ENCODE results near the gene KBTBD12. TPM values are rescaled to one million over a fixed set of nuclear protein-coding genes. Genes with fewer than 3 reads are reported as not detected.

KBTBD12 gene
- total RNA-seq, 1 donor from 2014 or later = 0.29 TPM

DNA sequence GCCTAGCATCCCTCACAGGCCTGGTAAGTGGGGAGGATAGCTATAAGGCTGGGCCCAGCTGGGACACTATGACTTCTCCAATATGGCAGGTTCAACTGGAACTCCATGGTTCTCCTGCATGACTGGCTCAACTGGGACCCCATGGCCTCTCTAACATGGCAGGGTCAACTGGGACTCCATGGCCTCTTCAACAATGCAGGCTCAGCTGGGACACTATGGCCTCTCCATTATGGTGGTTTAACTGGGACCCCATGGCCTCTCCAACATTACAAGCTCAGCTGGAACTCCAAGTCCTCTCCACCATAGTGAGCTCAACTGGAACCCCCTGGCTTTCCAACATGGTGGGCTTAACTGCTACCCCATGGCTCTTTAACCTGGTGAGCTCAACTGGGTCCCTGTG lies 79.0 kb downstream of the KBTBD12 start:
- H3K27me3 Mint-ChIP-seq = peaks cover 2% of the 10 kb centered on the region

DNA sequence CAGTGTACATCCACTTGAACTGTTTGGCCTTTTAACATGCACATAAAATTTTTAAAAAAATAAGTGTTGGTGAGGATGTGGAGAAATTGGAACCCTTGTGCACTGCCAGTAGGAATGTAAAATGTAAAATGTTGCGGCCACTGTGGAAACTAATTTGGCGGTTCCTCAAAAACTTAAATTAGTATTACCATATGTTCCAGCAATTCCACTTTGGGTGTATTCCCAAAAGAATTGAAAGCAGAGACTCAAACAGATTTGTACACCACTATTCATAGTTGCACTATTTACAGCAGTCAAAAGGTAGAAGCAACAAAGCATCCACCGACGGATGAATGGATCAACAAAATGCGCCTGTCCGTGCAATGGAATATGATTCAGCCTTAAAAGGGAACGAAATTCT lies 82.0 kb downstream of the KBTBD12 start:
- no peaks in the 10 kb centered on the region for H3K36me3 Mint-ChIP-seq (ENCODE audit: insufficient read depth)
- H3K27me3 Mint-ChIP-seq = peaks cover 10% of the 10 kb centered on the region
- no peak for DNase-seq (ENCODE audit: low spot score, unreplicated experiment)
- peaks cover 6% of the 10 kb centered on the region for H3K9me3 Mint-ChIP-seq (ENCODE audit: low read depth)
- H3K4me1 Mint-ChIP-seq (ENCODE audit: low read depth) = peaks cover 11% of the 10 kb centered on the region
- H3K4me3 Mint-ChIP-seq (ENCODE audit: low read depth) = no peak overlapping the region
- no peak overlapping the region for H3K27ac Mint-ChIP-seq
- TF ChIP-seq, protein P1, sequence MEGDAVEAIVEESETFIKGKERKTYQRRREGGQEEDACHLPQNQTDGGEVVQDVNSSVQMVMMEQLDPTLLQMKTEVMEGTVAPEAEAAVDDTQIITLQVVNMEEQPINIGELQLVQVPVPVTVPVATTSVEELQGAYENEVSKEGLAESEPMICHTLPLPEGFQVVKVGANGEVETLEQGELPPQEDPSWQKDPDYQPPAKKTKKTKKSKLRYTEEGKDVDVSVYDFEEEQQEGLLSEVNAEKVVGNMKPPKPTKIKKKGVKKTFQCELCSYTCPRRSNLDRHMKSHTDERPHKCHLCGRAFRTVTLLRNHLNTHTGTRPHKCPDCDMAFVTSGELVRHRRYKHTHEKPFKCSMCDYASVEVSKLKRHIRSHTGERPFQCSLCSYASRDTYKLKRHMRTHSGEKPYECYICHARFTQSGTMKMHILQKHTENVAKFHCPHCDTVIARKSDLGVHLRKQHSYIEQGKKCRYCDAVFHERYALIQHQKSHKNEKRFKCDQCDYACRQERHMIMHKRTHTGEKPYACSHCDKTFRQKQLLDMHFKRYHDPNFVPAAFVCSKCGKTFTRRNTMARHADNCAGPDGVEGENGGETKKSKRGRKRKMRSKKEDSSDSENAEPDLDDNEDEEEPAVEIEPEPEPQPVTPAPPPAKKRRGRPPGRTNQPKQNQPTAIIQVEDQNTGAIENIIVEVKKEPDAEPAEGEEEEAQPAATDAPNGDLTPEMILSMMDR (IDR thresholded peaks at IDR 0.05; ENCODE audit: unreplicated experiment) = no peak

More for the DNA sequence above, 79.0 kb downstream of the KBTBD12 start:
- no peaks in the 10 kb centered on the region for H3K36me3 Mint-ChIP-seq (ENCODE audit: insufficient read depth)
- no peaks in the 10 kb centered on the region for H3K9me3 Mint-ChIP-seq (ENCODE audit: low read depth)
- TF ChIP-seq, protein P1 (IDR thresholded peaks at IDR 0.05; ENCODE audit: unreplicated experiment) = no peak
- DNase-seq (ENCODE audit: low spot score, unreplicated experiment) = no peak
- H3K4me1 Mint-ChIP-seq (ENCODE audit: low read depth) = peaks cover 9% of the 10 kb centered on the region
- H3K27ac Mint-ChIP-seq = no peak overlapping the region
- H3K4me3 Mint-ChIP-seq (ENCODE audit: low read depth) = no peak overlapping the region

DNA sequence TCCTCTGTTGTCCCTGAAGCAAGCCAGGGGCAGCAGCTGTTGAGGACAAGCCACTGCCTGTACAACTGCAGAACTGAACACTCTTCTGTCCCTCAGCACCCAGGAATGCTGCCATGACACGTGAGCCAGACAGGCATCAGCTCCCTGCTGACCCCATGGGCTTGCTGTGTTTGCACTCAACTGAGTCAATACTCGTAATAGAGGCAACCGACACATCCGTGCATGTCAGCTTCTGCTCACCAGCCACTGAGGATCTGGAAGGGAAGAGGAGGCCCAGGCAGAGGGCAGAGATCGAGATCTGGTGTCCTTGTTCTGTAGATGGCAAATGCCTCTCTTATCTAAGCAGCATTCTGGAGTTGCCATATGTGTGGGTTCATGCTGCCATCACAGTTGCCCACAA lies 82.9 kb downstream of the KBTBD12 start:
- TF ChIP-seq, protein P1 (IDR thresholded peaks at IDR 0.05; ENCODE audit: unreplicated experiment) = no peak
- peaks cover 11% of the 10 kb centered on the region for H3K27me3 Mint-ChIP-seq
- DNase-seq (ENCODE audit: low spot score, unreplicated experiment) = no peak
- H3K4me1 Mint-ChIP-seq (ENCODE audit: low read depth) = peaks cover 11% of the 10 kb centered on the region
- peaks cover 6% of the 10 kb centered on the region for H3K9me3 Mint-ChIP-seq (ENCODE audit: low read depth)
- no peaks in the 10 kb centered on the region for H3K36me3 Mint-ChIP-seq (ENCODE audit: insufficient read depth)
- no peak overlapping the region for H3K4me3 Mint-ChIP-seq (ENCODE audit: low read depth)
- peak overlapping the region; percentile 73 for H3K27ac Mint-ChIP-seq

DNA sequence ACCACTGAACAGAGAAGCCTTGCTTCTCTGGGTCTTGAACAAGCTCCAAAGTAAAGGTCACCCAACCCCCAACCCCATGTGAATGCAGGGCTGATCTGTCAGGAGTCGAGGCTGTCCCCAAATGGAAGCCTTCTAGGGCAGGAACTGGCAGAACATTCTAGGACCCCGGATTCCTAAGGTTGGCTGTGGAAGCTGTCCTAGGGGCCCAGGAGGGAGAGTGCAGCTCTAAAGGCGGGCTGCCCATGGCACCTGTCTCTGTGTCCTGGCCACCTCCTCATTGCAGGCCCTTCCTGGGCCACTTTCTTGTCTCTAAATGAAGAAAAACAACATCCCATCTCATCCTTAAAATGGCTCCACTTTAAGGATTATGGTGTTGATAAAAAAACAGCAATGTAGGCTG lies 83.6 kb downstream of the KBTBD12 start:
- DNase-seq (ENCODE audit: low spot score, unreplicated experiment) = no peak
- H3K36me3 Mint-ChIP-seq (ENCODE audit: insufficient read depth) = no peaks in the 10 kb centered on the region
- peaks cover 11% of the 10 kb centered on the region for H3K4me1 Mint-ChIP-seq (ENCODE audit: low read depth)
- TF ChIP-seq, protein P1 (IDR thresholded peaks at IDR 0.05; ENCODE audit: unreplicated experiment) = no peak
- no peak overlapping the region for H3K4me3 Mint-ChIP-seq (ENCODE audit: low read depth)
- peaks cover 6% of the 10 kb centered on the region for H3K9me3 Mint-ChIP-seq (ENCODE audit: low read depth)
- H3K27ac Mint-ChIP-seq = no peak overlapping the region
- peaks cover 11% of the 10 kb centered on the region for H3K27me3 Mint-ChIP-seq

DNA sequence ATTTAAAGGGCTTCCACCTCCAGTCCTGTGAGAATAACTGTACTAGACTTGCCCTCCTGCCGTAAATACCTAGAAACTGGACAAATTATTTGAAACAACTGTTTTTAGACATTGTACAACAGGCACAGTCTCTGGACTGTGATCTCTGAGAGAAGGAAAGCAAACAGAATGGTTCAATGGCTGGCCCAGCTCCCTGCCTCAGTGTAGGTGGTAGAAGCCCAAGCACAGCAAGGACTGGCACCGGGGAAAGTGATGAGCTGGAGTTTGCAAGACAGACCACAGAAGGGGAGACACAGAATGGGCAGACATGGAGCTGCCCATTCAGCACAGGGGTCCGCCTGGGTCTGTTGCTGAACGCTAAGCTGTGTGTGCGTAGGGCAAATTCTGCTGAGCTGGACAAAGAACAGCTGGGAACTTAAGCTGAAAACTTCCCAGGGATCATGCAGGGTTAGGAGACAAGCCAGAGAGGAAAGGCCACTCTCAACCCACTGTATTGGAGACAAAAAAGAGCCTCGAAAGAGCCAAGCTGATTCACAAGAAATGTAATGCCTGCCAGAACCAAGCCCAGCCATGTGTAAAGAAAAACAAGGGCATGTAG lies 84.6 kb downstream of the KBTBD12 start:
- peaks cover 11% of the 10 kb centered on the region for H3K27me3 Mint-ChIP-seq
- H3K36me3 Mint-ChIP-seq (ENCODE audit: insufficient read depth) = no peaks in the 10 kb centered on the region
- no peak overlapping the region for H3K27ac Mint-ChIP-seq
- no peak for DNase-seq (ENCODE audit: low spot score, unreplicated experiment)
- H3K9me3 Mint-ChIP-seq (ENCODE audit: low read depth) = peaks cover 6% of the 10 kb centered on the region
- H3K4me1 Mint-ChIP-seq (ENCODE audit: low read depth) = peaks cover 11% of the 10 kb centered on the region
- no peak overlapping the region for H3K4me3 Mint-ChIP-seq (ENCODE audit: low read depth)
- TF ChIP-seq, protein P1 (IDR thresholded peaks at IDR 0.05; ENCODE audit: unreplicated experiment) = no peak
